ENCODE measurements around the gene MSL1. TPM values are rescaled to one million over a fixed set of nuclear protein-coding genes. Genes with fewer than 3 reads are reported as not detected.

Gene MSL1
- total and polyA plus RNA-seq, 8 donors: 21.0 to 105 (median 33.5) TPM

DNA sequence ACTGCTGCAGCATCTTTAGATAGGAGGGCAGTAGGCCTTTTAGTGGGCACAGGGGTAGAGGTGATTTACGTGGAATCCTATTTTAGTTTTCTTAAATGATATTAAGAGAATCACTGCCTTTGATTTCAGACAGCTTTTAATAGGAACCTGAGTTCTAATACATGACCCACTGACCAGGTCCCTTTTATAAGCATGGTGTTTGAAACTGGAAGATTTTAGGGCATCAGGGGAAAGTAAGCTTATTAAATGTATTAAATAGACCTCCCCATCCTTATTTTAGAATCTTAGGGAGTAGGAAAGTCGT, 2.0 kb downstream of the MSL1 start:
- WGBS, 2 donors: 0 to 1% methylated on average over 2 of the region's 2 CpGs
- Histone ChIP-seq H3K27ac (peak overlapping the region; percentile 77 to 94 (median 86)), H3K9me3 (no peaks in the 10 kb centered on the region), H3K4me3 (peak overlapping the region; percentile 79 to 100 (median 96)), H3K36me3 (peaks cover 0 to 18% (median 0%) of the 10 kb centered on the region in 3 donors), H3K4me1 (peaks cover 0 to 13% (median 6%) of the 10 kb centered on the region in 3 donors), H3K27me3 (no peaks in the 10 kb centered on the region)
- intact Hi-C loops (cut with DNase I): loop anchor here in 1 of 3 donors (10.0 kb wide), 1 partner anchor 59 kb away; the partner anchor contains the start of gene THRA
- TF ChIP-seq CTCF (IDR thresholded peaks at IDR 0.05): no peak
- FAIRE-seq (no peak), ATAC-seq (no peak), DNase-seq (no peak)

DNA sequence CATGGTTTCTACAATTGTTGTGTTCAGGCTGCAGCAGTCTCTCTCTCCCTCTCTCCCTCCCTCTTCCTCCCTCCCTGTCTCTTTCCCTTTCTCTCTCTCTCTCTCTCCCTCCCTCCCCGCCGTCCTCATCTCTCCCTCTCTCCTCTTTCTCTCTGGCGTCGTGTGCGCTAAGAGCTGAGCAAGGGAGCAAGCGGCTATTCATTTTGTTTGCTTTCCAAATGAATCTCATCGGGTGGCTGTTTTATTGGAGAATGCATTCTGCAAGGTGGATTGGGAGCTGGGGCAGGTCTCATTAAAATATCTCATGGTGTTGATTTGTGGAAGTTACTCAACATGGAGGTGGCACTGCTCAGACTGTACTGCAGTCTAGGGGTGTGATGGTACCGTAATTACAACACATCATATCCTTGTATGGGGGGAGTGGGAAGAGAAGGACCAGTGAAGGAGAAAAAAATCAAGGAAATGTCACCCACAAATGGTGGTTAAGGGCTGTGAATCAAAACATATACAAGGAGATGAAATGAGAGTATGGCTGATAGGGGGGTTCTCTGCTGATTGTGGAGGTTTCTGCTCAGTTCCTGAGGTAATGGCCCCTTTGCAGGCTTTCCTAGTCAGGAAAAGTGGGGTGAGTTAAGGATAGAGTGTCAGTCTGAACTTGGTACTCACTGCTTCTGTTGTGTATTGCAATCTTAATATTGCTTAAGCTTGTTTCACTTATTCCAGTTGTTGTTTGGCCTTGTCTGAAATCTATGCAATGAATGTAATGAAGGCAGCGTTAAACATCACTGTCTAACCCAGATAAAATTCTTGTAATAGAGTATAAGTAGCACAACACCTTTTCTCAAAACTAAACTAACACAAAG, 2.7 kb downstream of the MSL1 start:
- FAIRE-seq: no peak
- peak overlapping the region; percentile 79 to 100 (median 96) for H3K4me3 ChIP-seq
- no peaks in the 10 kb centered on the region for H3K9me3 ChIP-seq
- DNase-seq: no peak
- intact Hi-C loops (cut with DNase I): loop anchor here in 1 of 3 donors (10.0 kb wide), 1 partner anchor 60 kb away; the partner anchor contains the start of gene THRA
- peak in 2 of 4 donors; percentile 3 to 5 for ATAC-seq
- 1 to 2% methylated on average over 9 of the region's 9 CpGs for WGBS, 2 donors
- H3K4me1 ChIP-seq: peaks cover 0 to 13% (median 6%) of the 10 kb centered on the region in 3 donors
- H3K36me3 ChIP-seq: peaks cover 0 to 25% (median 4%) of the 10 kb centered on the region in 3 donors
- no peak for TF ChIP-seq CTCF (IDR thresholded peaks at IDR 0.05)
- no peaks in the 10 kb centered on the region for H3K27me3 ChIP-seq
- H3K27ac ChIP-seq: peak overlapping the region in 2 of 4 donors; percentile 41 to 94

GRCh38 chr17:40129498-40129897, 7.7 kb downstream of the MSL1 start:
- DNase-seq (no peak), ATAC-seq (no peak), FAIRE-seq (no peak)
- intact Hi-C loops (cut with DNase I): loop anchor here in 1 of 3 donors (10.0 kb wide), 1 partner anchor 65 kb away; the partner anchor contains the start of gene THRA
- H3K27ac ChIP-seq: no peak overlapping the region
- WGBS, 2 donors: 70 to 71% methylated on average over 5 of the region's 5 CpGs
- peaks cover 0 to 12% (median 6%) of the 10 kb centered on the region in 3 donors for H3K4me1 ChIP-seq
- no peaks in the 10 kb centered on the region for H3K27me3 ChIP-seq
- no peak overlapping the region for H3K4me3 ChIP-seq
- H3K36me3 ChIP-seq: peaks cover 0 to 51% (median 25%) of the 10 kb centered on the region in 3 donors
- H3K9me3 ChIP-seq: no peaks in the 10 kb centered on the region
- no peak for TF ChIP-seq CTCF (IDR thresholded peaks at IDR 0.05)

GRCh38 chr17:40130352-40131042, 8.7 kb downstream of the MSL1 start:
- ATAC-seq: peak in 3 of 4 donors; percentile 49 to 75 (median 61)
- no peaks in the 10 kb centered on the region for H3K9me3 ChIP-seq
- no peak overlapping the region for H3K4me3 ChIP-seq
- H3K27me3 ChIP-seq: no peaks in the 10 kb centered on the region
- TF ChIP-seq CTCF (IDR thresholded peaks at IDR 0.05): no peak
- peak in 1 of 6 donors; percentile 39 for DNase-seq
- no peak overlapping the region for H3K27ac ChIP-seq
- FAIRE-seq: no peak
- H3K4me1 ChIP-seq: peaks cover 0 to 8% (median 0%) of the 10 kb centered on the region in 3 donors
- H3K36me3 ChIP-seq: peaks cover 0 to 58% (median 25%) of the 10 kb centered on the region in 3 donors
- WGBS, 2 donors: 75 to 78% methylated on average over 7 of the region's 7 CpGs
- intact Hi-C loops (cut with DNase I): no loop called here

Measured in pancreas (tissue), 10 donors.